Panc1 (cell line): ENCODE measurements around the gene TGFB2. TPM values are rescaled to one million over a fixed set of nuclear protein-coding genes. Genes with fewer than 3 reads are reported as not detected.

ENCODE experiments used
- ATAC-seq: fragments of 200-7000 bp; cut with Tn5 transposase; 2 replicates; pipeline ENCODE4 v1.9.1; 2020; ENCODE audit warnings: mild to moderate bottlenecking, moderate library complexity
- BruUV-seq: library from RNA; stranded (reverse); fragments of 400-500 nt; replicated peaks from 2 replicates; lab custom pipeline; 2021; lab: Mats Ljungman, UMichigan
- CTCF ChIA-PET: fragments of 300-600 bp; sonication (Branson Sonifier 250); formaldehyde crosslinking; loops from one replicate; lab custom pipeline; 2022; ENCODE audit warnings: antibody characterized with exemption; lab: Charles Lee
- POLR2A ChIA-PET: fragments of 300-600 bp; sonication (Branson Sonifier 250); formaldehyde crosslinking; loops from one replicate; lab custom pipeline; 2022; ENCODE audit warnings: antibody characterized with exemption; lab: Charles Lee
- DNase-seq: peaks from one replicate; pipeline ENCODE4 v3.0.0-alpha.2; 2010; ENCODE audit warnings: low read depth, low spot score
- H3K27ac ChIP-seq: 2 replicates; pipeline ENCODE4 v1.5.1; 2011; ENCODE audit warnings: mild to moderate bottlenecking, low read length, inconsistent platforms
- H3K27me3 ChIP-seq: fragments of 200-500 bp; sonication (Bioruptor generic); 2 replicates; pipeline ENCODE4 v1.6.0; 2014; ENCODE audit warnings: low read length, inconsistent platforms; ENCODE audit not compliant: control insufficient read depth, insufficient read depth
- H3K36me3 ChIP-seq: fragments of 200-500 bp; sonication (Bioruptor generic); 2 replicates; pipeline ENCODE4 v1.5.1; 2014; ENCODE audit warnings: inconsistent platforms, mild to moderate bottlenecking, low read length, moderate library complexity; ENCODE audit not compliant: control insufficient read depth, insufficient read depth
- H3K4me1 ChIP-seq: 2 replicates; pipeline ENCODE4 v1.5.1; 2011; ENCODE audit warnings: inconsistent platforms, mild to moderate bottlenecking, low read length, moderate library complexity; ENCODE audit not compliant: control insufficient read depth, insufficient read depth
- H3K4me3 ChIP-seq, 2 experiments: 2 replicates each; pipeline ENCODE4 v1.5.1; 2011 to 2012; ENCODE audit warnings: low read depth in 2 of 2, low read length in 2 of 2, mild to moderate bottlenecking in 2 of 2, inconsistent platforms in 1 of 2, moderate library complexity in 1 of 2
- H3K9me3 ChIP-seq: fragments of 200-500 bp; sonication (Bioruptor generic); 2 replicates; pipeline ENCODE4 v1.5.1; 2014; ENCODE audit warnings: low read depth, mild to moderate bottlenecking, inconsistent platforms, low read length, moderate library complexity; ENCODE audit not compliant: control insufficient read depth, insufficient read depth
- CTCF ChIP-seq: fragments of 450-650 bp; IDR thresholded peaks from 2 replicates; pipeline ENCODE4 v1.5.1; 2017; ENCODE audit warnings: mild to moderate bottlenecking
- POLR2AphosphoS5 ChIP-seq: IDR thresholded peaks from 2 replicates; pipeline ENCODE4 v1.6.1; 2012; ENCODE audit warnings: mild to moderate bottlenecking, low read depth, low read length, moderate library complexity
- REST ChIP-seq, 2 experiments: IDR thresholded peaks; 2 replicates each; pipeline ENCODE4 v1.6.1; 2011 to 2012; ENCODE audit warnings: low read depth in 2 of 2, control low read depth in 1 of 2, low read length in 1 of 2, mild to moderate bottlenecking in 1 of 2, moderate library complexity in 1 of 2; ENCODE audit not compliant: insufficient read depth in 1 of 2
- SIN3A ChIP-seq: IDR thresholded peaks from 2 replicates; pipeline ENCODE4 v1.6.1; 2012; ENCODE audit warnings: low read depth, mild to moderate bottlenecking, low read length, moderate library complexity, borderline replicate concordance; ENCODE audit not compliant: insufficient read depth
- TCF7L2 ChIP-seq: IDR thresholded peaks from 2 replicates; pipeline ENCODE4 v1.6.1; 2011; ENCODE audit warnings: mild to moderate bottlenecking, low read depth, low read length, inconsistent platforms
- in situ Hi-C: cut with HindIII; loops from 2 replicates; pipeline ENCODE4 v1.10.0; 2016; ENCODE audit warnings: low sequenced_read_pairs, low pct_unique_long_range_greater_than_20kb
- intact Hi-C: fragments of 100-400 bp; cut with micrococcal nuclease; formaldehyde crosslinking; loops from one replicate; pipeline ENCODE4 v1.10.0; 2022; ENCODE audit not compliant: unreplicated experiment
- total RNA-seq: library from RNA; stranded (reverse); gene quantifications from one replicate; pipeline ENCODE4 v1.2.1, GENCODE V29; 2021; ENCODE audit not compliant: unreplicated experiment

Gene TGFB2
- total RNA-seq, 1 experiment from 2014 or later, result 58.9 TPM

GRCh38 chr1:218488531-218488930 lies 143.4 kb downstream of the TGFB2 start:
- CTCF ChIA-PET, result no interaction called here

GRCh38 chr1:218488986-218489385 lies 143.8 kb downstream of the TGFB2 start:
- TF ChIP-seq TCF7L2, result no peak
- TF ChIP-seq CTCF, result no peak
- no peak for TF ChIP-seq SIN3A
- TF ChIP-seq POLR2AphosphoS5, result no peak
- TF ChIP-seq REST (IDR thresholded peaks at IDR 0.05; ENCODE audit: insufficient read depth in 1 of 2, low read depth in 2 of 2, low read length in 1 of 2), result no peak
- intact Hi-C loops (loop anchor here (10.0 kb wide), 1 partner anchor 1176 kb away; no protein-coding TSS in a partner anchor), in situ Hi-C loops (no loop called here)
- Histone ChIP-seq H3K4me3 (no peak overlapping the region), H3K27ac (peak overlapping the region; percentile 86; the same call in 1 of the 2 replicates), H3K9me3 (no peaks in the 10 kb centered on the region), H3K36me3 (no peaks in the 10 kb centered on the region), H3K4me1 (peaks cover 19% of the 10 kb centered on the region), H3K27me3 (no peaks in the 10 kb centered on the region)
- no TSS peak for BruUV-seq
- DNase-seq (no peak), ATAC-seq (peak; percentile 58; the same call in 1 of the 2 replicates)
- CTCF ChIA-PET, result no interaction called here
- POLR2A ChIA-PET, result no interaction called here

More at GRCh38 chr1:218488531-218488930, 143.4 kb downstream of the TGFB2 start:
- ATAC-seq, result 0 out of 2 replicates have a peak, but pooled peaks have one; percentile 25
- H3K4me1 ChIP-seq, result peaks cover 19% of the 10 kb centered on the region
- BruUV-seq, result no TSS peak
- DNase-seq, result no peak
- in situ Hi-C loops (no loop called here), intact Hi-C loops (loop anchor here (10.0 kb wide), 1 partner anchor 1176 kb away; no protein-coding TSS in a partner anchor)
- no peaks in the 10 kb centered on the region for H3K27me3 ChIP-seq
- TF ChIP-seq SIN3A (no peak), REST (IDR thresholded peaks at IDR 0.05; ENCODE audit: insufficient read depth in 1 of 2, low read depth in 2 of 2, low read length in 1 of 2) (no peak), POLR2AphosphoS5 (no peak), CTCF (no peak), TCF7L2 (no peak)
- H3K4me3 ChIP-seq, result no peak overlapping the region
- H3K36me3 ChIP-seq, result no peaks in the 10 kb centered on the region
- POLR2A ChIA-PET, result no interaction called here
- peak overlapping the region; percentile 86 for H3K27ac ChIP-seq
- no peaks in the 10 kb centered on the region for H3K9me3 ChIP-seq
